ENCODE measurements around the gene BACH1.

The BACH1 gene

DNA sequence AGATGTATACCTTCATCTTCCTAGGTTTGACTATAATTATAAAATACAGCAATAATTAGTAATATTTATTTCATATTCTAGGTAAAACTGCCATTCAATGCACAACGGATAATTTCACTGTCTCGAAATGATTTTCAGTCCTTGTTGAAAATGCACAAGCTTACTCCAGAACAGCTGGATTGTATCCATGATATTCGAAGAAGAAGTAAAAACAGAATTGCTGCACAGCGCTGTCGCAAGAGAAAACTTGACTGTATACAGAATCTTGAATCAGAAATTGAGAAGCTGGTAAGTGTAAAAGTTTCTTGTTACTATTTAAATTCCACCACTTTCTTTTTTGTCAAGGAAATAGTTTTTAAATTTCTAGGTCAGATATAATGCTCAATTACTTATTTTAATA is 30.7 kb downstream of the BACH1 start:
- no peak overlapping the region for H3K27ac ChIP-seq
- TF ChIP-seq, protein P1, sequence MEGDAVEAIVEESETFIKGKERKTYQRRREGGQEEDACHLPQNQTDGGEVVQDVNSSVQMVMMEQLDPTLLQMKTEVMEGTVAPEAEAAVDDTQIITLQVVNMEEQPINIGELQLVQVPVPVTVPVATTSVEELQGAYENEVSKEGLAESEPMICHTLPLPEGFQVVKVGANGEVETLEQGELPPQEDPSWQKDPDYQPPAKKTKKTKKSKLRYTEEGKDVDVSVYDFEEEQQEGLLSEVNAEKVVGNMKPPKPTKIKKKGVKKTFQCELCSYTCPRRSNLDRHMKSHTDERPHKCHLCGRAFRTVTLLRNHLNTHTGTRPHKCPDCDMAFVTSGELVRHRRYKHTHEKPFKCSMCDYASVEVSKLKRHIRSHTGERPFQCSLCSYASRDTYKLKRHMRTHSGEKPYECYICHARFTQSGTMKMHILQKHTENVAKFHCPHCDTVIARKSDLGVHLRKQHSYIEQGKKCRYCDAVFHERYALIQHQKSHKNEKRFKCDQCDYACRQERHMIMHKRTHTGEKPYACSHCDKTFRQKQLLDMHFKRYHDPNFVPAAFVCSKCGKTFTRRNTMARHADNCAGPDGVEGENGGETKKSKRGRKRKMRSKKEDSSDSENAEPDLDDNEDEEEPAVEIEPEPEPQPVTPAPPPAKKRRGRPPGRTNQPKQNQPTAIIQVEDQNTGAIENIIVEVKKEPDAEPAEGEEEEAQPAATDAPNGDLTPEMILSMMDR (conservative IDR thresholded peaks at IDR 0.05), result no peak

- TF ChIP-seq, protein P1 (conservative IDR thresholded peaks at IDR 0.05), result no peak
- no peak overlapping the region for H3K27ac ChIP-seq
Measured at GRCh38 chr21:29330797-29331196, 32.1 kb downstream of the BACH1 start.

DNA sequence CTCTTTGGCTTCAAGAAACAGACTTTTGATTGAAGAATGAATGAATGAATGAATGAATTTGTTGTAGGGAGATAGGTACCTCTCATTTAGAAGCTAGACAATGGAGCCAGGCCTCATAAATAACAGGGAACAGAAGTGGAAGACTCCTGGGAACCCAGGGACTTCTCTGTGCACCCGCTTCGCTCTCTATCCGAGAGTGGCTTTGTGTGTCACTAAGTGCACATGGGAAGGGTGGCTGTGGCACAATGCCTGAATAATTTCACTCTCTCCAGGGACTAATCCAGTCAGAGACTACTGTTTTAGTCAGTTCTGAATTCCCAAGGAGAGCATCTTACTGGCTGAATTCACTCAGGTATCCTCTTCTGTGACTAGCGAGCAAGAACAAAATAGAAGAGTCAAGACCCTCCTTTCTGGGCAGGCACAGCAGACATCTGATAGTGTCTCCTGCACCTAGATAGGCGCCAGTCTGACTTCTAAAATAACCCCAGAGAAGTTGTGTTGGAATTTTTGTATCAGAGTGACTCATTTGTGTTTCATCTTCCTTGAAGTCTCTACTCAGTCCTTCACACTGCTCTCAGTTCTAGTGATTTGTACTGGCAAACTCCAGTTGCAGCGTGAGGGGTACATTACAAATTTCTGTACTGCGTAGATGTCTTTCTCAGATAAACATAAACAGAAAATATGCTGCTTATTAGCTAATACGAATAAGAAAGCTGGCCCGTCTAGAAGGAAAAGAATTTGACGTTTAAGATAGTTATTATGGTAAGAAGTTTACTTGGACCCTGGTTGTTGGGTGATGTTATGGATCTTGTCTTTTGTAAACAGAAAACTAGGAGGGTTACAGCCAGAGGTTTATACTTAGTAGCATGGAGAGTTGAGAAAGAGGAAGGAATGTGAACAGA is 34.0 kb downstream of the BACH1 start:
- TF ChIP-seq, protein P1 (conservative IDR thresholded peaks at IDR 0.05), result no peak
- H3K27ac ChIP-seq, result no peak overlapping the region

DNA sequence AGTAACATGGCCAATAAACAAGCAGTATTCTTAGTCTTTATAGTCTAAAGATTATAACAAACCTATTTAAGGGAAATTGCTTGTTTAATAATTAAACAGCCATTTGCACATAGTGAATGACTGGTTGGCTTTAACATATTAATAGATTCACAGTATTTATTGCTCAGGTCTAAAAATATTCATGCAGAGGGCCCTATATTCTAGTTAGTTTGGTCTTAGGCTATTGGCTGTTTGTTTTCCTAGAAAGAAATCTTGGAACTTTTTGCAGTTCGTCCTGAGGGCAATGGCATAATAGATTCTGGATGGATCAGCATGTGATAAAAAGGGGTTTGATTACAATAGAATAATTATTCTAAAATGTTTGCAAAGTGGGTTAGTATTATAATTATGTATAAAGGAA is 34.7 kb downstream of the BACH1 start:
- TF ChIP-seq, protein P1 (conservative IDR thresholded peaks at IDR 0.05), result no peak
- H3K27ac ChIP-seq, result no peak overlapping the region

- H3K27ac ChIP-seq, result no peak overlapping the region
Measured at GRCh38 chr21:29334717-29335428, 36.2 kb downstream of the BACH1 start.

GRCh38 chr21:29335720-29336119 is 37.0 kb downstream of the BACH1 start:
- no peak overlapping the region for H3K27ac ChIP-seq
- TF ChIP-seq, protein P1 (conservative IDR thresholded peaks at IDR 0.05), result peak; percentile 26; the same call in 1 of the 2 replicates

More at GRCh38 chr21:29334717-29335428, 36.2 kb downstream of the BACH1 start:
- TF ChIP-seq, protein P1 (conservative IDR thresholded peaks at IDR 0.05), result no peak

GRCh38 chr21:29338256-29338655 is 39.5 kb downstream of the BACH1 start:
- H3K27ac ChIP-seq, result no peak overlapping the region
- TF ChIP-seq, protein P1 (conservative IDR thresholded peaks at IDR 0.05), result no peak

Measured in VCaP (cell line).